Ovary (tissue), 9 donors: ENCODE results near the gene CDC25B. TPM values are rescaled to one million over a fixed set of nuclear protein-coding genes. Genes with fewer than 3 reads are reported as not detected.

ENCODE experiments used
- DNase-seq, 5 donors: peaks; one replicate each; pipeline ENCODE4 v3.0.0-alpha.2; 2019 to 2020
- H3K27ac ChIP-seq, 2 donors: fragments of 200-600 bp; one replicate each; pipeline versions ENCODE4 v1.5.1 to v1.8.0; 2019 to 2022
- H3K27me3 ChIP-seq: fragments of 200-600 bp; one replicate; pipeline ENCODE4 v1.8.0; 2022
- H3K36me3 ChIP-seq: fragments of 200-600 bp; sonication (generic); one replicate; pipeline ENCODE4 v1.5.1; 2019
- H3K4me1 ChIP-seq: one replicate; pipeline ENCODE4 v1.8.1; 2013; ENCODE audit warnings: mild to moderate bottlenecking, moderate library complexity; ENCODE audit not compliant: insufficient read depth
- H3K4me3 ChIP-seq: fragments of 200-600 bp; sonication (generic); one replicate; pipeline ENCODE4 v1.5.1; 2017
- H3K9me3 ChIP-seq, 2 donors: fragments of 200-600 bp in 1 of 2; sonication (generic) in 1 of 2; one replicate each; pipeline versions ENCODE4 v1.5.1 to v1.8.1; 2013 to 2019; ENCODE audit warnings: mild to moderate bottlenecking in 1 of 2, moderate library complexity in 1 of 2
- CTCF ChIP-seq, 3 donors: fragments of 450-650 bp in 2 of 3; fragments of 200-600 bp in 1 of 3; IDR thresholded peaks; one replicate each; pipeline versions ENCODE4 v1.5.1 to v1.8.0; 2016 to 2022; ENCODE audit warnings: antibody characterized with exemption in 3 of 3, mild to moderate bottlenecking in 1 of 3
- EP300 ChIP-seq: sonication (generic); formaldehyde crosslinking; IDR thresholded peaks from one replicate; pipeline ENCODE4 v1.6.1; 2017; ENCODE audit warnings: antibody characterized with exemption
- POLR2A ChIP-seq: fragments of 450-650 bp; IDR thresholded peaks from one replicate; pipeline ENCODE4 v1.6.1; 2017; ENCODE audit warnings: antibody characterized with exemption, mild to moderate bottlenecking, moderate library complexity
- WGBS, 3 donors: extraction: QIAGEN DNeasy Blood & Tissue Kit in 1 of 3; methylation state at CpG; one replicate each; pipeline versions ENCODE4 v1.1.5 to v1.1.7; 2013 to 2017; 5-methylcytosine and 5-hydroxymethylcytosine counted together
- intact Hi-C, 4 donors: fragments of 100-400 bp; cut with DNase I; formaldehyde crosslinking; loops; one replicate each; pipeline versions ENCODE4 v1.11.0 to v1.15.1; 2022 to 2023
- polyA plus RNA-seq, 2 donors: library from polyadenylated mRNA; stranded (reverse); fragments of 200-250 nt in 1 of 2; fragments of 350-450 nt in 1 of 2; fragmentation: Illumina TruSeq in 1 of 2; extraction: RNeasy Lipid Tissue Mini Kit (QIAGEN cat#74804) in 1 of 2; gene quantifications; one replicate each; pipeline ENCODE4 v1.2.3, GENCODE V29; 2013 to 2014
- total RNA-seq, 7 donors: library from RNA; depleted of rRNA in 2 of 7; stranded (reverse); fragments of >200 nt in 2 of 7; fragmentation: NEBNext Ultra II Directional in 3 of 7; extraction: Animal tissue kit (Norgen Biotek cat#: 25700) in 3 of 7; gene quantifications; one replicate each; pipeline versions ENCODE4 v1.1.0 to v1.2.4, GENCODE V29; 2016 to 2023
- donor health status: DM: no; HTN: no; CAD: no; lungs with moderate emphysema.
- donor health status: DM: no; HTN: no; CAD: no.
- donor health status: Bipolar disorder and iron deficiency.
- donor health status: DM: yes; HTN: yes; CAD: no.
- donor health status: DM: no; HTN: no; CAD: no.
- donor health status: DM: yes; HTN: yes; CAD: no.

CDC25B gene
- total and polyA plus RNA-seq, 9 donors: 17.9 to 47.8 (median 33.0) TPM

GRCh38 chr20:3815703-3816315 is 19.7 kb downstream of the CDC25B start:
- Histone ChIP-seq H3K27me3 (no peaks in the 10 kb centered on the region), H3K36me3 (no peaks in the 10 kb centered on the region), H3K27ac (no peak overlapping the region), H3K9me3 (no peaks in the 10 kb centered on the region), H3K4me1 (peaks cover 7% of the 10 kb centered on the region), H3K4me3 (no peak overlapping the region)
- intact Hi-C loops: no loop called here
- TF ChIP-seq CTCF (IDR thresholded peaks at IDR 0.05) (no peak), EP300 (no peak), POLR2A (no peak)
- WGBS, 3 donors: 82 to 86% (median 83%) methylated on average over 9 of the region's 9 CpGs
- DNase-seq: no peak

- Histone ChIP-seq H3K4me3 (no peak overlapping the region), H3K27me3 (no peaks in the 10 kb centered on the region), H3K4me1 (peaks cover 6% of the 10 kb centered on the region), H3K27ac (peak overlapping the region; percentile 33 to 66), H3K9me3 (no peaks in the 10 kb centered on the region), H3K36me3 (no peaks in the 10 kb centered on the region)
- WGBS, 3 donors: 82 to 86% (median 85%) methylated on average over 8 of the region's 8 CpGs
- peak in 4 of 5 donors; percentile 71 to 78 (median 74) for DNase-seq
- TF ChIP-seq CTCF (IDR thresholded peaks at IDR 0.05) (peak; percentile 37 to 59 (median 51)), EP300 (no peak), POLR2A (no peak)
- intact Hi-C loops: loop anchor here in 2 of 4 donors (2.0 kb wide), 2 partner anchors 32 to 34 kb away; partner anchors contain the start of gene CENPB (in 1 of the 2)
Observed at GRCh38 chr20:3818155-3819151, 22.3 kb downstream of the CDC25B start.

DNA sequence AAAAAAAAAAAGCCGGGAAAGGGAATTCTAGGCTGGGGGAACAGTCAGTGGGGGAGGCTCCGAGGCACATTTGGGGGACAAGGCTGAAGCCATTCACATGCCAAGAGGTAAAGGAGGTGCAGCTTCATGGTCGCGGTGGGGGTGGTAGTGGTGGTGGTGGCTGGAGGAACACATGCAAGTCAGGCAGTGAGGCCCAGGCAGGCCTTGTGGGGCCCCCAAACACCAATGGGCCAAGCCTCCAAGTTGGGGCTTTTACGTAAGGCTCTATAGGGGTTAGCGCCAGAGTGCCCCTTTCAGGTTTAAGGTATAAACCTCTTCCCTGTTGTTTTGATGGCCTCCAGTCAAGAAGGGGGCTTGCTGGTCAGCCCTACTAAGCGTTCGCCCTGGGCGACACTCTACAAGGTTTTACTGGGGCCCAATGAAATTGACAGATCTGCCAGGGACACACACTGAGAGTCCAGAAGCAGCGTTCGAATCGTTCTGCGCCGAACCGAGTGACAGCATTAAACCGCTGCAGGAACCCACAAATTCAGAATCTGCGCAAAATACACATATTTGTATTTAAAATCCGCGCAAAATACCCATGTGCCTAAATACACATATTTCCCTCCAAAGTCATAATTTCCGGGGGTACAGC is 23.4 kb downstream of the CDC25B start:
- TF ChIP-seq EP300 (no peak), POLR2A (no peak), CTCF (IDR thresholded peaks at IDR 0.05) (no peak)
- intact Hi-C loops: loop anchor here (2.0 kb wide), 3 partner anchors 25 to 35 kb away; partner anchors contain the start of gene CENPB (in 3 of the 4)
- DNase-seq: peak in 2 of 5 donors; percentile 55 to 58
- Histone ChIP-seq H3K4me3 (peak overlapping the region; percentile 82), H3K4me1 (peaks cover 6% of the 10 kb centered on the region), H3K27ac (peak overlapping the region; percentile 98 to 99), H3K9me3 (no peaks in the 10 kb centered on the region), H3K36me3 (no peaks in the 10 kb centered on the region), H3K27me3 (no peaks in the 10 kb centered on the region)
- whole genome bisulfite sequencing, 3 donors: 56 to 64% (median 57%) methylated on average over 20 of the region's 20 CpGs
